ENCODE measurements around the gene PLK2. TPM values are rescaled to one million over a fixed set of nuclear protein-coding genes. Genes with fewer than 3 reads are reported as not detected.

The PLK2 gene
- polyA plus RNA-seq, 1 experiment, result 21.7 TPM

- H3K27me3 ChIP-seq (ENCODE audit: control insufficient read depth, insufficient read depth, low read length), result no peaks in the 10 kb centered on the region
- TF ChIP-seq, protein P1, sequence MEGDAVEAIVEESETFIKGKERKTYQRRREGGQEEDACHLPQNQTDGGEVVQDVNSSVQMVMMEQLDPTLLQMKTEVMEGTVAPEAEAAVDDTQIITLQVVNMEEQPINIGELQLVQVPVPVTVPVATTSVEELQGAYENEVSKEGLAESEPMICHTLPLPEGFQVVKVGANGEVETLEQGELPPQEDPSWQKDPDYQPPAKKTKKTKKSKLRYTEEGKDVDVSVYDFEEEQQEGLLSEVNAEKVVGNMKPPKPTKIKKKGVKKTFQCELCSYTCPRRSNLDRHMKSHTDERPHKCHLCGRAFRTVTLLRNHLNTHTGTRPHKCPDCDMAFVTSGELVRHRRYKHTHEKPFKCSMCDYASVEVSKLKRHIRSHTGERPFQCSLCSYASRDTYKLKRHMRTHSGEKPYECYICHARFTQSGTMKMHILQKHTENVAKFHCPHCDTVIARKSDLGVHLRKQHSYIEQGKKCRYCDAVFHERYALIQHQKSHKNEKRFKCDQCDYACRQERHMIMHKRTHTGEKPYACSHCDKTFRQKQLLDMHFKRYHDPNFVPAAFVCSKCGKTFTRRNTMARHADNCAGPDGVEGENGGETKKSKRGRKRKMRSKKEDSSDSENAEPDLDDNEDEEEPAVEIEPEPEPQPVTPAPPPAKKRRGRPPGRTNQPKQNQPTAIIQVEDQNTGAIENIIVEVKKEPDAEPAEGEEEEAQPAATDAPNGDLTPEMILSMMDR (IDR thresholded peaks at IDR 0.05; ENCODE audit: insufficient read depth, low read depth, low read length), result no peak
- POLR2A ChIA-PET, result no interaction called here
- DNase-seq (ENCODE audit: low read depth), result no peak
- no peak within 1 kb of the TSS for H3K4me3 ChIP-seq (ENCODE audit: low read depth, low read length)
- no peaks in the 10 kb centered on the region for H3K36me3 ChIP-seq (ENCODE audit: control insufficient read depth, insufficient read depth, low read length)
- CTCF ChIA-PET, result no interaction called here
These were observed 31.5 kb upstream of the PLK2 start, which contains the start of gene GAPT for GRCh38 chr5:58491216-58491892. Gene GAPT (plus strand): TSS chr5:58491435. CDS start chr5:58494537, 3,102 bp downstream.

DNA sequence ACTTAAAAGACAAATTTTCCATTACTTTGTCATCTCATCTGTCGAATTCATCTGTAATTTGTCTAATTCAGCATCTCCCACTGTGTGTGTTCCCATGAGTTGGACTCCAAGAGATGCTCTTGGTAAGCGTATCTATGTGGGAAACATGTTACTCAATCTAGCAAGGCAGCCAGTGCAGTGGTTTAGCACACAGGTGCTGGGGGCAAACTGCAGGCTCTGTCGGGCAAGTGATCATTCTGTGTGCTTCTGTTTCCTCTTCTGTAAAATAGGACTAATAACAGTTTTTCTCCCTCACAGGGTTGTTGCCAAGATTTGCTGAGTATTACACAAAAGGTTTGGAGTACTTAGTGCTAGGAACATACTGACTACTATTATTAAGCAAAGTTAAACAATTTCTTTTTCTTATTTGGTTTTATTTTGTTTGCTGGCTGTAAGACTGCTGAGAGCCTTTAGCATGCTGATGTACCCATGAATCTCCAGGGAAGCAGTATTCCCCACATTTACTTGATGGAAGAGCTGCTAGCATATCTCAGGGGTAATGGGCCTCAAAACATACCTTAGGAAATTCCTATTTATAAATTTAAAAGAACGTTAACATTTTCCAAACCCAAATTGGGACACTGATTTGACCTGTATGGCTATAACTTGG, 30.6 kb upstream of the PLK2 start:
- no peak for DNase-seq (ENCODE audit: low read depth)
- ChIA-PET POLR2A (no interaction called here), CTCF (interaction anchor here (0.9 kb wide), 1 partner anchor 713 kb away, joined by 3 read pairs; no protein-coding TSS in a partner anchor)
- TF ChIP-seq, protein P1 (IDR thresholded peaks at IDR 0.05; ENCODE audit: insufficient read depth, low read depth, low read length), result no peak
- no peaks in the 10 kb centered on the region for H3K36me3 ChIP-seq (ENCODE audit: control insufficient read depth, insufficient read depth, low read length)
- H3K4me3 ChIP-seq (ENCODE audit: low read depth, low read length), result no peak overlapping the region
- no peaks in the 10 kb centered on the region for H3K27me3 ChIP-seq (ENCODE audit: control insufficient read depth, insufficient read depth, low read length)

DNA sequence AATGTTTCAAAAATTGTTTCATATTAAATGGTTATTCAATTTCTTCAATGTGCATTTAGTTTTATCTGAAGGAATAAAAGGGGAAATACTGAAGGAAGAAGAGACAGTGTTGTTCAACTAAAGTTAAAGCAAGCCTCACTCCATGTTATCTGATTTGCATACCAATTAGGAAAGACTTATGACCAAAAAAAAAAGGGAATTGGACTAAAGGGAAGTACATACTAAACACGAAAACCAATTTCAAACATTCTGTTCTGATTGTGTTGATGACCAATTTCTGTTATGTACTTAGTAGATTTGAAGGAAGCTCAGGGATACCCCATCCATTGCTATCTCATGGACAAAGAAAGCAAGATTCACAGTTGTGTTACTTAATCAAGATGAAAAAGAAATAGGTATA, 26.4 kb upstream of the PLK2 start:
- ChIA-PET CTCF (interaction anchor here (0.6 to 1.0 kb wide), 2 partner anchors 13 to 362 kb away, joined by 3 read pairs; no protein-coding TSS in a partner anchor), POLR2A (no interaction called here)
- Histone ChIP-seq H3K27me3 (ENCODE audit: control insufficient read depth, insufficient read depth, low read length) (no peaks in the 10 kb centered on the region), H3K36me3 (ENCODE audit: control insufficient read depth, insufficient read depth, low read length) (no peaks in the 10 kb centered on the region), H3K4me3 (ENCODE audit: low read depth, low read length) (no peak overlapping the region)
- no peak for DNase-seq (ENCODE audit: low read depth)
- TF ChIP-seq, protein P1 (IDR thresholded peaks at IDR 0.05; ENCODE audit: insufficient read depth, low read depth, low read length), result no peak

DNA sequence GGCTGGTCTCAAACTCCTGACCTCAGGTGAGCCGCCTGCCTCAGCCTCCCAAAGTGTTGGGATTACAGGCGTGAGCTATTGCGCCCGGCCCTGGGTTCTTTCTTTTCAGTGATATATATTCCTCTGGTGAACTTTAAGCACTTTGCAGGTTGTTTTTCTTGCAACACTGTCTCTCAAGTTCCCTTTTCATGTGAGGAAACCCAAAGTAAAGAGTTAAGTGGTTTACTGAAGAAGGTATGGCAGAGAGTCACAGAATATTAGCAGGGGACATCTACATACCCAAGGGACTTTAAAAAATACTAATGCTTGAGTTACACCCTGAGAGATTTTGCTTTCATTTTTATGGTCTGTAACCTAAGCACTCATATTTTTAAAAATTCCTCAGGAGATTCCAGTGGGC, 24.6 kb upstream of the PLK2 start:
- no peak for DNase-seq (ENCODE audit: low read depth)
- POLR2A ChIA-PET, result no interaction called here
- CTCF ChIA-PET, result no interaction called here
- H3K36me3 ChIP-seq (ENCODE audit: control insufficient read depth, insufficient read depth, low read length), result no peaks in the 10 kb centered on the region
- no peaks in the 10 kb centered on the region for H3K27me3 ChIP-seq (ENCODE audit: control insufficient read depth, insufficient read depth, low read length)
- TF ChIP-seq, protein P1 (IDR thresholded peaks at IDR 0.05; ENCODE audit: insufficient read depth, low read depth, low read length), result no peak
- H3K4me3 ChIP-seq (ENCODE audit: low read depth, low read length), result no peak overlapping the region

DNA sequence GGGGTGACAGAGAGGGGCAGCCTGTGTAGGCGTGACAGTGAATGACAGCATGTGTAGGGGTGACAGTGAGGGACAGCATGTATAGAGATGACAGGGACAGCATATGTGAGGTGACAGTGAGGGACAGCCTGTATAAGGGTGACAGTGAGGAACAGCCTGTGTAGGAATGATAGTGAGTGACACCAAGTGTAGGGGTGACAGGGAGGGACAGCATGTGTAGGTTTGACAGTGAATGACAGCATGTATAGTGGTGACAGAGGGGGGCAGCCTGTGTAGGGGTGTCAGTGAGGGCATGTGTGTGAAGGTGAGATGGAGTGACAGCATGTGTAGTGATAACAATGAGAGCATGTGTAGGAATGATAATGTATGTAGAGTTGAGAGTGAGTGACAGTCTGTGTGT, 22.6 kb upstream of the PLK2 start:
- TF ChIP-seq, protein P1 (IDR thresholded peaks at IDR 0.05; ENCODE audit: insufficient read depth, low read depth, low read length), result no peak
- POLR2A ChIA-PET, result no interaction called here
- no peak overlapping the region for H3K4me3 ChIP-seq (ENCODE audit: low read depth, low read length)
- no peaks in the 10 kb centered on the region for H3K27me3 ChIP-seq (ENCODE audit: control insufficient read depth, insufficient read depth, low read length)
- no peaks in the 10 kb centered on the region for H3K36me3 ChIP-seq (ENCODE audit: control insufficient read depth, insufficient read depth, low read length)
- no peak for DNase-seq (ENCODE audit: low read depth)
- CTCF ChIA-PET, result no interaction called here

All from BJ (cell line).